WERI-Rb-1 (cell line): Measurements from ENCODE around the gene HOXD4.

Experiments
- DNase-seq: peaks from one replicate; pipeline ENCODE4 v3.0.0-alpha.2; 2020
- H3K27ac ChIP-seq: fragments of 250-450 bp; sonication (Bioruptor Pico); 2 replicates; pipeline ENCODE4 v1.5.1; 2020; ENCODE audit warnings: mild to moderate bottlenecking, moderate library complexity
- H3K27me3 ChIP-seq: fragments of 250-450 bp; sonication (Bioruptor Pico); 2 replicates; pipeline ENCODE4 v1.5.1; 2021; ENCODE audit warnings: mild to moderate bottlenecking, low read depth, moderate library complexity; ENCODE audit not compliant: insufficient read depth, severe bottlenecking
- H3K36me3 ChIP-seq: fragments of 250-450 bp; sonication (Bioruptor Pico); 2 replicates; pipeline ENCODE4 v1.5.1; 2020; ENCODE audit warnings: mild to moderate bottlenecking, moderate library complexity
- H3K4me3 ChIP-seq: 2 replicates; pipeline ENCODE4 v1.5.1; 2011; ENCODE audit warnings: low read depth, mild to moderate bottlenecking, control low read depth, low read length
- H3K9me3 ChIP-seq: fragments of 250-450 bp; sonication (Bioruptor Pico); 2 replicates; pipeline ENCODE4 v1.5.1; 2021; ENCODE audit warnings: mild to moderate bottlenecking, moderate library complexity; ENCODE audit not compliant: severe bottlenecking
- TF ChIP-seq, protein P1 (sequence below): IDR thresholded peaks from 2 replicates; pipeline ENCODE4 v1.5.1; 2011; ENCODE audit warnings: low read depth, mild to moderate bottlenecking, control low read depth, inconsistent platforms, low read length

Gene HOXD4

DNA sequence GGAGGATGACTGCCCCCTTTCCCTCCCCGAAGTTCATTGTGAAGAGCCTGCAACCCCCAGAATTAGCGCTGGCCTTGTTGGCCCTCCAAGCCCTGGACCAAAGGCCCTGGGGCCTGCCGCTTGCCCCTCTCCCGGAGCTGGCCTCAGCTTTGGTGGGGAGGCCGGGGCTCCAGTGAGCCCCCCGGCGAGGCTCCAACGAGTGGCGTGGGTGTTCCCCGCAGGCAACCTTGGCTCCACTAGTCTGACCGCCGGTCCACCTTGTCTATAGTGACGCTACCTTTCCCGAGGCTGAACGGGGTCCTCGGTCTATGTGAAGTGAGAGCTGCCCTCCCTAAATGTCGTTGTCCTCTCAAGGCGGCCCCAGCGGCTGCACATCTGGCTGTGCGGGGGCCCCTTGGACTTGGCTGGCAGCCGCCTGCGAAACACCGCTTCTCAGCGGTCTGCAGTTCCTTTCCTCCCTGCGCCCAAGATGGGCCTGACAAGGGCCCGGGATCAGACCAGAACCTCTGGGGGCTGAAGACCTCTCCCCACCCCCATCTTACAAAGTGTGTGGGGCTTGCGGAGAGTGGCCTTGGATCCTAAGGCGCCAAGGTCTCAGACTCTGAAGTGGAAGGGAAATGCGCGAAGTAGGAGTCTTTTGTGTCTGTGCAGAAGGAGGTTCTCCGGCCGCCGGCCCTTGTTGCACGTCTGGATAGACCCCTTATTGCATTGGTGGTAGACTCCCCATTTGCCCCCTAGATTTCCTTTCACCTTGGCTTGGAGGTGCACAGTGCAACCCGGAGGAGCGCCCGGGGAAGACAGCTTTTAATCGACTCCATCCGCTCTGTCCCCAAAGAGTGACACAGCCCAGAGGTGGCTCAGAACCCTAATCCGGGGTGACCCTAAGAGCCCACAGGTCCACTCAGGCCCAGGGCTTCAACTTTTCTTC is 38.7 kb upstream of the HOXD4 start:
- Histone ChIP-seq H3K36me3 (no peaks in the 10 kb centered on the region), H3K27ac (no peak overlapping the region), H3K27me3 (peaks cover 92% of the 10 kb centered on the region), H3K4me3 (no peak overlapping the region), H3K9me3 (peaks cover 13% of the 10 kb centered on the region)
- DNase-seq, result no peak
- TF ChIP-seq, protein P1, sequence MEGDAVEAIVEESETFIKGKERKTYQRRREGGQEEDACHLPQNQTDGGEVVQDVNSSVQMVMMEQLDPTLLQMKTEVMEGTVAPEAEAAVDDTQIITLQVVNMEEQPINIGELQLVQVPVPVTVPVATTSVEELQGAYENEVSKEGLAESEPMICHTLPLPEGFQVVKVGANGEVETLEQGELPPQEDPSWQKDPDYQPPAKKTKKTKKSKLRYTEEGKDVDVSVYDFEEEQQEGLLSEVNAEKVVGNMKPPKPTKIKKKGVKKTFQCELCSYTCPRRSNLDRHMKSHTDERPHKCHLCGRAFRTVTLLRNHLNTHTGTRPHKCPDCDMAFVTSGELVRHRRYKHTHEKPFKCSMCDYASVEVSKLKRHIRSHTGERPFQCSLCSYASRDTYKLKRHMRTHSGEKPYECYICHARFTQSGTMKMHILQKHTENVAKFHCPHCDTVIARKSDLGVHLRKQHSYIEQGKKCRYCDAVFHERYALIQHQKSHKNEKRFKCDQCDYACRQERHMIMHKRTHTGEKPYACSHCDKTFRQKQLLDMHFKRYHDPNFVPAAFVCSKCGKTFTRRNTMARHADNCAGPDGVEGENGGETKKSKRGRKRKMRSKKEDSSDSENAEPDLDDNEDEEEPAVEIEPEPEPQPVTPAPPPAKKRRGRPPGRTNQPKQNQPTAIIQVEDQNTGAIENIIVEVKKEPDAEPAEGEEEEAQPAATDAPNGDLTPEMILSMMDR, result no peak

DNA sequence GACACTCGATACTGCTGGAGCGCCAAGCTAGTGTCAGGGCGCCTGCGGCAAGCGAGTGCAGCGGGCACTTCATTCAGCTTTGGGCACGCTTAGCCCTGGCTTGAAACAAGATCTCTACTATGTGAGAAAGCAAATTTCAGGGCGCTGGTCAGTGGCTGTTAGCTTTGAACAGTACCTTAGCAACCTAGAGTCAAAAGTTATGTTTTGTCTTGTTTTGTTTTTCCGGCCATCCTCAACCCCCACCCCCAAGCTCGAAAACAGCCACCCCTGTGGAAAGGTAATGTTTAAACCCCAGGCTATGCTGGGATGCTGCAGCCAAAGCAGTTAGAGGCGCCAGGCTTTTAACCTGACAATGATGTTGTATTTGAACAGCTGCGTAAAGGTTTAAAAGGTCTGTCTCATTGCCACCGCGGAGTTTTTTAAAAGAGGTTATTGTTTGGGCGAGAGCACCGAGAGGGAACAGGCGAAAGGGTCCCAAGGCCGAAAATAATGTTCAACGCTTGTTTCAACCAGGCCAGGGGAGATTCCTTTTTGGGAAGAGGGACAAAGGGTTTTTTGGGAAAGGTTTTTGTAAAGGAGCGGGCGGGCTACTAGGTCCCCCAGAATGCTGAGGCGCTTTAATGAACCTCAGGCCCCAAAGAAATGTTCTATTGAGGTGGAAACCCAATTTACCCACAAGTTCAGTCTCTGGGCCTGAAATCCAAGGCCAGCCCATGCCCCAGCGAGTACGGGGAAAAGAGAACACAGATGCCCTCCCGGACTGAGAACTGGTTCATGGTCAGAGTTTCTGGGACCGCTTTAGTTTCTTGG is 37.0 kb upstream of the HOXD4 start:
- no peak for DNase-seq
- no peak overlapping the region for H3K4me3 ChIP-seq
- H3K27ac ChIP-seq, result no peak overlapping the region
- H3K9me3 ChIP-seq, result peaks cover 13% of the 10 kb centered on the region
- TF ChIP-seq, protein P1, result no peak
- no peaks in the 10 kb centered on the region for H3K36me3 ChIP-seq
- peaks cover 99% of the 10 kb centered on the region for H3K27me3 ChIP-seq

DNA sequence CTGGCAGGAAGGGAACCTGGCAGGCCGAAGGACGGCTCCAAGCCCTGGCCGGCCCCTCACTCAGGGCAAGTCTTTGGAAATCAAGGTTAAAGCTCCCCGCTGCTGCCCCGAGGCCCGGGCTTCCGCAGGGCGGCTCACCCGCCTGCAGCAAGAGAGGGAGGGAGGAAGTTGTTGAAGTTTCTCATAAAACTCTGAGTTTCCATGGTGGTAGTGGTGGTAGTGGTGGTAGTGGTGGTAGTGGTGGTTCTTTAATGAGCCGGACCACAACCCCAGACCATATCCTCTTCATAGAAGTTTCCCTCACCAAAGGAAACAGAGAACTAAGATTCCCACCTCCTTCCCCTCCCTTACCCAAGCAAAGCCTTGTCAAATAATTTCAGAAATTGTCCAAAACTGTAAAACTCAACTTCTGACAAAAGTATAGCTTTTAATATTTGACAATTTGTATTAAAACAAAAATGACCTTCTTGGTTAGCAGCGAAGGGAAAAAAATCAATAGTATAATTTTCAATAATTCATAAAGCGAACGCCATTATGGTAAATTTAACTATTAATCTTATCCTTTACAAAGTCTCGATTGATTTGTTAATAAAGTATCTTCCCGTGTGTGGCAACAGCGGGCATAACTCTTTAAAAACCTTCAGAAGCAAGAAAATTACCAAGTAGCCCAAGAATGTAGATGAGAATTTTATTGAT is 36.3 kb upstream of the HOXD4 start:
- H3K9me3 ChIP-seq, result peaks cover 13% of the 10 kb centered on the region
- H3K27me3 ChIP-seq, result peaks cover 98% of the 10 kb centered on the region
- no peak for DNase-seq
- TF ChIP-seq, protein P1, result no peak
- H3K4me3 ChIP-seq, result no peak overlapping the region
- H3K27ac ChIP-seq, result no peak overlapping the region
- H3K36me3 ChIP-seq, result no peaks in the 10 kb centered on the region

DNA sequence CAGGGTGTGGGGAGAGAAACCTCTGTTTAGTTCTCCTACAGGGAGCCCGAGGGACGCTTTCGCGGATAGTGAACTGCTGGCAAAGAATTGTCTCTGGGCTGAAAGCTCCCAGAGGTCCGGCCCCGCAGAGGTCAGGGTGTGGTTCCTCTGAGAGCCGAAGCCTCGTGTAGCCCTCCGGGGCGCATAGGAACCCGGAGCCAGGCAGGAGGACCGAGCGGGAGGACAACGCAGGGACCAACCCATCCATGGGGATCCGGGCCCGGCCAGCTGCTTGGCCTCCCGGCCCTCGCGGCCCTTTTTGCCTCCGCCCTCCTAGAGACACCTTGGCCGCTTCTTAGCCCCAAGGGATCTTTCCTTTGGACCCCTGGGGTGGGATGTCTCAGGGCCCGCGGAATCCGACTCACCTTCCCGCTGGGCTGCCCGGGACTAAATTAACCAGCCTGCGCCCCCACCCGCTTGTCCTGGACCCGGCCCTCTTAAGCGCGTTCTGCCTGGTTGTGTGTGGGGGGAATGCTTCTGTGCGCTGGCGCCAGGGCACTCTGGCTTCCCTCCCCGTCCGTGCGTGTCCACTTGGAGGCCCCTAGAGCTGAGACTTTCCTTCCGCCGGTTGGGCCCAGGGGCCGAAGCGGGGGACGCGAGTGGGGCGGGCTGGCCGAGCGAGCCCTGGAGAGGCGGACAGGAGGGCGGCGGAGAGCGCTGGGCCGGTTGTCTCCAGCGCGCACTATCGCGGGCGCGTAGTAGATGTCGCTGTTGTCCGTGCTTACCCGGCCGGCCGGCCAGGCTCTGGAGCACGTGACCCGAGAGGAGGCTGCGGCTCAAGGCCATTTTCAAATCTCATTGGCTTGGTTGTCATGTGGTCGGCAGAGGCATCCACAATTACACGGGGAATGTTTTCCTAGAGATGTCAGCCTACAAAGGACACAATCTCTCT is 35.2 kb upstream of the HOXD4 start, which contains the start of gene HOXD10:
TSS of gene HOXD10 (plus strand) at position 896 of the 931 bp plus-strand sequence. CDS start 56 bp downstream, outside the sequence.
- TF ChIP-seq, protein P1, result peak; percentile 41
- DNase-seq, result peak; percentile 54
- no peak within 1 kb of the TSS for H3K27ac ChIP-seq
- H3K36me3 ChIP-seq, result no peaks in the 10 kb centered on the region
- peaks cover 13% of the 10 kb centered on the region for H3K9me3 ChIP-seq
- H3K27me3 ChIP-seq, result peaks cover 98% of the 10 kb centered on the region
- no peak within 1 kb of the TSS for H3K4me3 ChIP-seq
